Stomach (tissue), 9 donors: Measurements from ENCODE around the gene CD300A. TPM values are rescaled to one million over a fixed set of nuclear protein-coding genes. Genes with fewer than 3 reads are reported as not detected.

ENCODE experiments used
- DNase-seq, 2 donors: peaks; one replicate each; pipeline versions ENCODE4 v3.0.0 to v3.0.0-alpha.2; 2013 to 2019
- H3K27ac ChIP-seq, 5 donors: fragments of 200-600 bp in 4 of 5; sonication (generic) in 4 of 5; one replicate each; pipeline ENCODE4 v1.5.1; 2013 to 2019; ENCODE audit warnings: mild to moderate bottlenecking in 1 of 5, moderate library complexity in 1 of 5
- H3K27me3 ChIP-seq, 3 donors: fragments of 200-600 bp; sonication (generic); one replicate each; pipeline ENCODE4 v1.5.1; 2017 to 2019; ENCODE audit warnings: mixed run types in 1 of 3
- H3K36me3 ChIP-seq, 4 donors: fragments of 200-600 bp; sonication (generic); 1 replicate in 3 of 4; 2 replicates in 1 of 4; pipeline ENCODE4 v1.5.1; 2016 to 2019
- H3K4me1 ChIP-seq, 4 donors: fragments of 200-600 bp; sonication (generic); one replicate each; pipeline ENCODE4 v1.5.1; 2016 to 2019
- H3K4me3 ChIP-seq, 4 donors: fragments of 200-600 bp; sonication (generic) in 3 of 4; one replicate each; pipeline ENCODE4 v1.5.1; 2016 to 2019; ENCODE audit warnings: mild to moderate bottlenecking in 1 of 4
- H3K9me3 ChIP-seq, 4 donors: fragments of 200-600 bp; sonication (generic); one replicate each; pipeline ENCODE4 v1.5.1; 2016 to 2019
- CTCF ChIP-seq, 7 experiments: fragments of 450-650 bp in 4 of 7; fragments of 200-600 bp in 3 of 7; sonication (generic) in 3 of 7; IDR thresholded peaks; one replicate each; pipeline ENCODE4 v1.5.1; 2016 to 2019; ENCODE audit warnings: antibody characterized with exemption in 7 of 7, control low read depth in 2 of 7, mild to moderate bottlenecking in 1 of 7
- EP300 ChIP-seq: sonication (generic); formaldehyde crosslinking; IDR thresholded peaks from one replicate; pipeline ENCODE4 v1.6.1; 2017; ENCODE audit warnings: antibody characterized with exemption
- POLR2A ChIP-seq, 4 donors: fragments of 450-650 bp; IDR thresholded peaks; one replicate each; pipeline ENCODE4 v1.6.1; 2016; ENCODE audit warnings: antibody characterized with exemption in 4 of 4, control low read depth in 2 of 4, mild to moderate bottlenecking in 1 of 4, moderate library complexity in 1 of 4
- POLR2AphosphoS5 ChIP-seq, 3 donors: sonication (generic); formaldehyde crosslinking; IDR thresholded peaks; one replicate each; pipeline ENCODE4 v1.6.1; 2016; ENCODE audit warnings: antibody characterized with exemption in 3 of 3
- WGBS, 5 donors: extraction: QIAGEN DNeasy Blood & Tissue Kit in 3 of 5; methylation state at CpG; one replicate each; pipeline versions ENCODE4 v1.1.5 to v1.1.7; 2013 to 2018; 5-methylcytosine and 5-hydroxymethylcytosine counted together
- intact Hi-C: fragments of 100-400 bp; cut with DNase I; formaldehyde crosslinking; loops from one replicate; pipeline ENCODE4 v1.15.1; 2023; ENCODE audit warnings: low total_unique reads
- polyA plus RNA-seq, 3 donors: library from polyadenylated mRNA; stranded (reverse); fragments of 200-250 nt; gene quantifications; one replicate each; pipeline ENCODE4 v1.2.3, GENCODE V29; 2013
- total RNA-seq, 5 donors: library from RNA; depleted of rRNA; stranded (reverse); fragments of >200 nt; gene quantifications; one replicate each; pipeline versions ENCODE4 v1.1.0 to v1.2.3, GENCODE V29; 2014 to 2016
- donor health status: healthy with polysubstance abuse.
- donor health status: Bipolar disorder and iron deficiency.
- donor health status: healthy.

The CD300A gene
- total and polyA plus RNA-seq, 8 donors: 1.8 to 8.0 (median 3.9) TPM; not detected in 2

- intact Hi-C loops: no loop called here
- peak overlapping the region; percentile 48 to 99 (median 82) for H3K27ac ChIP-seq
- 72 to 91% (median 83%) methylated on average over 3 of the region's 3 CpGs for WGBS, 5 donors
These were observed 16.2 kb upstream of the CD300A start for GRCh38 chr17:74450231-74450630.

GRCh38 chr17:74450925-74451403 is 15.5 kb upstream of the CD300A start:
- intact Hi-C loops: no loop called here

More at GRCh38 chr17:74450231-74450630, 16.2 kb upstream of the CD300A start:
- H3K9me3 ChIP-seq: no peaks in the 10 kb centered on the region
- H3K36me3 ChIP-seq: peaks cover 9 to 33% (median 30%) of the 10 kb centered on the region in 4 donors
- no peaks in the 10 kb centered on the region for H3K27me3 ChIP-seq
- no peak for DNase-seq
- peaks cover 65 to 69% (median 68%) of the 10 kb centered on the region in 4 donors for H3K4me1 ChIP-seq
- no peak overlapping the region for H3K4me3 ChIP-seq
- TF ChIP-seq EP300: no peak
- no peak for TF ChIP-seq CTCF (IDR thresholded peaks at IDR 0.05)
- no peak for TF ChIP-seq POLR2A (IDR thresholded peaks at IDR 0.05)
- TF ChIP-seq POLR2AphosphoS5 (IDR thresholded peaks at IDR 0.05): no peak

GRCh38 chr17:74451557-74451956 is 14.9 kb upstream of the CD300A start:
- Histone ChIP-seq H3K4me3 (no peak overlapping the region), H3K27me3 (no peaks in the 10 kb centered on the region), H3K9me3 (no peaks in the 10 kb centered on the region), H3K36me3 (peaks cover 9 to 33% (median 28%) of the 10 kb centered on the region in 4 donors), H3K27ac (peak overlapping the region; percentile 25 to 99 (median 90)), H3K4me1 (peaks cover 55 to 64% (median 59%) of the 10 kb centered on the region in 4 donors)
- DNase-seq: no peak
- WGBS, 5 donors: 43 to 67% (median 62%) methylated on average over 5 to 6 of the region's 6 CpGs
- intact Hi-C loops: no loop called here
- TF ChIP-seq POLR2AphosphoS5 (IDR thresholded peaks at IDR 0.05): no peak
- no peak for TF ChIP-seq POLR2A (IDR thresholded peaks at IDR 0.05)
- no peak for TF ChIP-seq CTCF (IDR thresholded peaks at IDR 0.05)
- no peak for TF ChIP-seq EP300

More at GRCh38 chr17:74450925-74451403, 15.5 kb upstream of the CD300A start:
- Histone ChIP-seq H3K27ac (peak overlapping the region; percentile 25 to 99 (median 90)), H3K4me1 (peaks cover 61 to 66% (median 64%) of the 10 kb centered on the region in 4 donors), H3K36me3 (peaks cover 9 to 33% (median 30%) of the 10 kb centered on the region in 4 donors), H3K4me3 (no peak overlapping the region), H3K27me3 (no peaks in the 10 kb centered on the region), H3K9me3 (no peaks in the 10 kb centered on the region)
- TF ChIP-seq CTCF (IDR thresholded peaks at IDR 0.05): no peak
- TF ChIP-seq POLR2AphosphoS5 (IDR thresholded peaks at IDR 0.05): no peak
- no peak for TF ChIP-seq POLR2A (IDR thresholded peaks at IDR 0.05)
- no peak for DNase-seq
- 70 to 85% (median 74%) methylated on average over 13 of the region's 13 CpGs for WGBS, 5 donors

GRCh38 chr17:74452033-74452840 is 14.2 kb upstream of the CD300A start:
- no peaks in the 10 kb centered on the region for H3K27me3 ChIP-seq
- intact Hi-C loops: no loop called here
- WGBS, 5 donors: 34 to 53% (median 48%) methylated on average over 10 to 16 of the region's 16 CpGs
- TF ChIP-seq POLR2A (IDR thresholded peaks at IDR 0.05): no peak
- TF ChIP-seq POLR2AphosphoS5 (IDR thresholded peaks at IDR 0.05): peak in 1 of 3 donors; percentile 23
- TF ChIP-seq EP300: no peak
- TF ChIP-seq CTCF (IDR thresholded peaks at IDR 0.05): no peak
- no peak overlapping the region for H3K4me3 ChIP-seq
- peak overlapping the region; percentile 83 to 99 (median 92) for H3K27ac ChIP-seq
- no peaks in the 10 kb centered on the region for H3K9me3 ChIP-seq
- peak in 1 of 2 donors; percentile 82 for DNase-seq
- peaks cover 9 to 28% (median 24%) of the 10 kb centered on the region in 4 donors for H3K36me3 ChIP-seq
- peaks cover 50 to 57% (median 56%) of the 10 kb centered on the region in 4 donors for H3K4me1 ChIP-seq
